Ramos (cell line): ENCODE results near the gene GJD3.

Experiments used
- in situ Hi-C: fragments of 300-500 bp; cut with MboI; formaldehyde crosslinking; loops from one replicate; pipeline ENCODE4 v1.14.3; 2022; ENCODE audit warnings: low sequenced_read_pairs; ENCODE audit not compliant: unreplicated experiment

GJD3 gene

GRCh38 chr17:40354221-40355122, 10.1 kb downstream of the GJD3 start:
- in situ Hi-C loops = loop anchor here (5.0 kb wide), 2 partner anchors 47 to 152 kb away; partner anchors contain the start of gene RARA

GRCh38 chr17:40352779-40353394, 11.7 kb downstream of the GJD3 start:
- in situ Hi-C loops = loop anchor here (5.0 kb wide), 2 partner anchors 46 to 151 kb away; partner anchors contain the start of gene RARA

GRCh38 chr17:40352237-40352778, 12.2 kb downstream of the GJD3 start:
- in situ Hi-C loops = loop anchor here (5.0 kb wide), 2 partner anchors 45 to 150 kb away; partner anchors contain the start of gene RARA

- in situ Hi-C loops = loop anchor here (5.0 kb wide), 2 partner anchors 44 to 149 kb away; partner anchors contain the start of gene RARA
These were observed 12.9 kb downstream of the GJD3 start for GRCh38 chr17:40351359-40352236.

GRCh38 chr17:40350689-40351358, 13.7 kb downstream of the GJD3 start:
- in situ Hi-C loops = loop anchor here (5.0 kb wide), 2 partner anchors 44 to 149 kb away; partner anchors contain the start of gene RARA

- in situ Hi-C loops = loop anchor here (5.0 kb wide), 2 partner anchors 43 to 148 kb away; partner anchors contain the start of gene RARA
These were observed 14.4 kb downstream of the GJD3 start for GRCh38 chr17:40349895-40350688.

- in situ Hi-C loops = no loop called here
These were observed 15.1 kb downstream of the GJD3 start for GRCh38 chr17:40349477-40349894.

GRCh38 chr17:40348562-40349476, 15.7 kb downstream of the GJD3 start:
- in situ Hi-C loops = no loop called here

- in situ Hi-C loops = no loop called here
These were observed 16.4 kb downstream of the GJD3 start for GRCh38 chr17:40348136-40348504.

GRCh38 chr17:40347319-40348135, 17.0 kb downstream of the GJD3 start:
- in situ Hi-C loops = no loop called here

- in situ Hi-C loops = no loop called here
These were observed 17.8 kb downstream of the GJD3 start for GRCh38 chr17:40346765-40347158.

GRCh38 chr17:40345994-40346764, 18.4 kb downstream of the GJD3 start:
- in situ Hi-C loops = no loop called here

- in situ Hi-C loops = no loop called here
These were observed 19.2 kb downstream of the GJD3 start for GRCh38 chr17:40345161-40345993.

- in situ Hi-C loops = no loop called here
These were observed 19.9 kb downstream of the GJD3 start for GRCh38 chr17:40344421-40345160.
